Nephron (organoid): Measurements from ENCODE around the gene HTR3E.
"Not testable (repeated sequence)": the region's sequence is repeated elsewhere in the genome, so short reads cannot be mapped to it uniquely, and the experiment has no call there.

Source experiments
- H3K27ac Mint-ChIP-seq, 3 experiments: 2 replicates each; pipeline ENCODE4 v1.8.0; 2020; ENCODE audit warnings: mixed read lengths in 3 of 3, mild to moderate bottlenecking in 2 of 3, moderate library complexity in 1 of 3
- H3K27me3 Mint-ChIP-seq: 2 replicates; pipeline ENCODE4 v1.8.0; 2021; ENCODE audit warnings: low read depth, mild to moderate bottlenecking, moderate library complexity, mixed read lengths
- H3K36me3 Mint-ChIP-seq: 2 replicates; pipeline ENCODE4 v1.8.0; 2020; ENCODE audit warnings: low read depth, mixed read lengths
- H3K4me1 Mint-ChIP-seq: 2 replicates; pipeline ENCODE4 v1.8.0; 2020; ENCODE audit warnings: mixed read lengths
- H3K4me3 Mint-ChIP-seq, 3 experiments: 2 replicates each; pipeline ENCODE4 v1.8.0; 2020; ENCODE audit warnings: mild to moderate bottlenecking in 3 of 3, mixed read lengths in 3 of 3, moderate library complexity in 2 of 3
- H3K9me3 Mint-ChIP-seq: 2 replicates; pipeline ENCODE4 v1.8.0; 2020; ENCODE audit warnings: mixed read lengths
- TF ChIP-seq, protein P1 (sequence below), 3 experiments: fragments of 200-600 bp; sonication (generic); IDR thresholded peaks; one replicate each; pipeline ENCODE4 v1.5.0; 2021; ENCODE audit warnings: antibody characterized with exemption in 3 of 3; ENCODE audit not compliant: unreplicated experiment in 3 of 3

HTR3E gene

DNA sequence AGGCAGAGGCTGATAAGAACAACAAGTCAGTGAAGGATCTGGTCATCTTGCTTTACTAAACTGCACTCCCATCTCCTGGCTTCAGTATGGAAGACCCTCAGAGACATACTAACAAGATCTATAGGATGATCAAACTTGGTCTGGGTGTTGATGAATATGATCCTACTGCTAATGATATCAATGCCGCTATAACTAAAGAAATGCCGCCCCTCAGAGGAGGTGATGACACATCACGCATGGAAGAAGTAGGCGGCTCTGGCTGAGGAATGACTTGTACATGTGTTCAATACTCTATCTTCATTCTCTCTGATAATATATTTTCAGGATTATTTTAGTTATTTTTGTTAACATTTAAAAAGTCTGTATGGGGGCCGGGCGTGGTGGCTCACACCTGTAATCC is 20.8 kb downstream of the HTR3E start:
- Mint-ChIP-seq H3K4me1 (no peaks in the 10 kb centered on the region), H3K4me3 (no peak overlapping the region), H3K36me3 (no peaks in the 10 kb centered on the region), H3K9me3 (no peaks in the 10 kb centered on the region), H3K27me3 (peaks cover 14% of the 10 kb centered on the region), H3K27ac (no peak overlapping the region)
- TF ChIP-seq, protein P1, sequence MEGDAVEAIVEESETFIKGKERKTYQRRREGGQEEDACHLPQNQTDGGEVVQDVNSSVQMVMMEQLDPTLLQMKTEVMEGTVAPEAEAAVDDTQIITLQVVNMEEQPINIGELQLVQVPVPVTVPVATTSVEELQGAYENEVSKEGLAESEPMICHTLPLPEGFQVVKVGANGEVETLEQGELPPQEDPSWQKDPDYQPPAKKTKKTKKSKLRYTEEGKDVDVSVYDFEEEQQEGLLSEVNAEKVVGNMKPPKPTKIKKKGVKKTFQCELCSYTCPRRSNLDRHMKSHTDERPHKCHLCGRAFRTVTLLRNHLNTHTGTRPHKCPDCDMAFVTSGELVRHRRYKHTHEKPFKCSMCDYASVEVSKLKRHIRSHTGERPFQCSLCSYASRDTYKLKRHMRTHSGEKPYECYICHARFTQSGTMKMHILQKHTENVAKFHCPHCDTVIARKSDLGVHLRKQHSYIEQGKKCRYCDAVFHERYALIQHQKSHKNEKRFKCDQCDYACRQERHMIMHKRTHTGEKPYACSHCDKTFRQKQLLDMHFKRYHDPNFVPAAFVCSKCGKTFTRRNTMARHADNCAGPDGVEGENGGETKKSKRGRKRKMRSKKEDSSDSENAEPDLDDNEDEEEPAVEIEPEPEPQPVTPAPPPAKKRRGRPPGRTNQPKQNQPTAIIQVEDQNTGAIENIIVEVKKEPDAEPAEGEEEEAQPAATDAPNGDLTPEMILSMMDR (IDR thresholded peaks at IDR 0.05; ENCODE audit: unreplicated experiment in 3 of 3): no peak

GRCh38 chr3:184121031-184121430 is 24.2 kb downstream of the HTR3E start:
- not testable (repeated sequence) for H3K27ac Mint-ChIP-seq, H3K4me3 Mint-ChIP-seq, H3K4me1 Mint-ChIP-seq, H3K27me3 Mint-ChIP-seq, H3K36me3 Mint-ChIP-seq, H3K9me3 Mint-ChIP-seq

- Mint-ChIP-seq H3K36me3 (no peaks in the 10 kb centered on the region), H3K9me3 (no peaks in the 10 kb centered on the region), H3K4me1 (no peaks in the 10 kb centered on the region), H3K27ac (no peak overlapping the region), H3K4me3 (no peak overlapping the region), H3K27me3 (peaks cover 4% of the 10 kb centered on the region)
- TF ChIP-seq, protein P1 (IDR thresholded peaks at IDR 0.05; ENCODE audit: unreplicated experiment in 3 of 3): no peak
Measured at GRCh38 chr3:184126006-184126405, 29.1 kb downstream of the HTR3E start.

DNA sequence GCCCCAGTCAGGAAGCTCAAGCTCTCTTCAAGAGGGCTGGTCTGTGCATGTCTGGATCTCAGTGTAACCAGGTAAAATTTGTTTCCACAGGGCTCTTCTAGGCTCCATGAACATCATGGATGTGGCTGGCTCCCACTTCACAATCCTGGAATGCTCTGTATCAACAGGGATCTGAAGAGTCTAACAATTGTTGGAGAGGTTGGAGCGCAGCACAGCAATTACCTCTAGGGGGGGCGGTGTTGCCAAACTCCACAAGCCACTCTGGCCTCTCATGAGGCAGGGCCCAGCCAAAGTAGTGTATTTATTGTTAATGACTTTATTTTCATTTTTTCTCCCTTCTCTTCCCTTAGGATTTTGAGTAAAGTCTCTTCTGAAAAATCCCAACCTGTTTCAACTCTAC is 32.1 kb downstream of the HTR3E start:
- TF ChIP-seq, protein P1 (IDR thresholded peaks at IDR 0.05; ENCODE audit: unreplicated experiment in 3 of 3): peak in 2 of 3 experiments; percentile 15 to 16
- Mint-ChIP-seq H3K4me3 (no peak overlapping the region), H3K36me3 (no peaks in the 10 kb centered on the region), H3K9me3 (no peaks in the 10 kb centered on the region), H3K4me1 (peaks cover 5% of the 10 kb centered on the region), H3K27ac (no peak overlapping the region), H3K27me3 (peaks cover 4% of the 10 kb centered on the region)

GRCh38 chr3:184132945-184133344 is 36.1 kb downstream of the HTR3E start:
- peaks cover 34% of the 10 kb centered on the region for H3K4me1 Mint-ChIP-seq
- no peaks in the 10 kb centered on the region for H3K9me3 Mint-ChIP-seq
- TF ChIP-seq, protein P1 (IDR thresholded peaks at IDR 0.05; ENCODE audit: unreplicated experiment in 3 of 3): no peak
- H3K27me3 Mint-ChIP-seq: peaks cover 4% of the 10 kb centered on the region
- peaks cover 4% of the 10 kb centered on the region for H3K36me3 Mint-ChIP-seq
- H3K4me3 Mint-ChIP-seq: no peak overlapping the region
- H3K27ac Mint-ChIP-seq: no peak overlapping the region

DNA sequence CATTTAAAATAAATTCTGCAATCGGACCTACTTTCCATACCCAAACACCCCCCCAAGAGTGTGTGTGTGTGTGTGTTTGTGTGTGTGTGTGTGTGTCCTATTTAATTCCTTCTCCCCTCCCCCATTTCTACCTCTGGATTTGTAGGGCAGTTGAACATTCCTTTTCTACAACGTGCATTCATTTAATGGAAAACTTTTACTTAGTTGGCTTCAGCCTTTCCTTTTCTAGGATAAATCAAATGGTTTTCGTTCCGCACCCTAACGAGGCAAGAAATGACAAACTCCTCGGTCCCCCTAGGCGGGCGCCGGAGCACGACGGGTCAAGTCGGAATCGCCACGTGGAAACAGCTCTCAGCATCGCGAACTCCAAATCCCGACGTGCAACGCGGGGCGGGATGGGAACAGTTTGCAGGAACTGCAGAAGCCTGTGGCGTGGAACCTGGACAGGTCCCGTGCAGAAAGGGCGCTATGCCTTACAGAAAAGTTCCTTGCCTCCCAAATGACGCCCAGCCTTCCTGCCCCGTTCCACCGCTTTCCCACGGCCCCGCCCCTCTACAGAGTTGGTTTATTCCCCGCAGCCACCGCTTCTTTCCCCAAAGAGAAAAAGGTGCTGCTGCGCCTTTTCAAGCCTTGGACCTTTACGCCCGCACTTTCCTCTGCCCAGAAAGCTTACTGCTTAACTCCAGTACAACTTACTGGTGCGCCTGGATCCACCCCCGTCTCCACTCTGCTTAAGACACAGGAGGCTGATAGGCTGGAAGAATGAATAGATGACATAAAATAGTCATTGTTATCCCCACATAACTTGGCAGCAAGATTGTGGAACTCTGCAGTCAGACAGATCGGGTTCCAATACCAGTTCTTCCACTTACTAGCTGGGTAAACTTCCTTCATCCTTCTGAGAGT is 37.2 kb downstream of the HTR3E start:
- H3K36me3 Mint-ChIP-seq: peaks cover 4% of the 10 kb centered on the region
- H3K27ac Mint-ChIP-seq: peak overlapping the region; percentile 84 to 96 (median 95)
- H3K4me1 Mint-ChIP-seq: peaks cover 34% of the 10 kb centered on the region
- no peaks in the 10 kb centered on the region for H3K27me3 Mint-ChIP-seq
- TF ChIP-seq, protein P1 (IDR thresholded peaks at IDR 0.05; ENCODE audit: unreplicated experiment in 3 of 3): no peak
- H3K9me3 Mint-ChIP-seq: no peaks in the 10 kb centered on the region
- H3K4me3 Mint-ChIP-seq: peak overlapping the region; percentile 96 to 97 (median 96)
